HT1080 (cell line): ENCODE results near the gene CCNE1. TPM values are rescaled to one million over a fixed set of nuclear protein-coding genes. Genes with fewer than 3 reads are reported as not detected.

ENCODE experiments used
- DNase-seq: peaks from one replicate; pipeline ENCODE4 v3.0.0-alpha.2; 2015; ENCODE audit warnings: low read depth
- total RNA-seq: library from RNA; depleted of rRNA; stranded (reverse); fragments of >200 nt; shearing (Covaris generic); gene quantifications from 2 replicates; pipeline ENCODE4 v1.2.3, GENCODE V29; 2014

The CCNE1 gene
- total RNA-seq, 1 experiment from 2014 or later = 10.8 TPM

GRCh38 chr19:29842471-29843179, 30.8 kb downstream of the CCNE1 start:
- no peak for DNase-seq

GRCh38 chr19:29843180-29844051, 31.6 kb downstream of the CCNE1 start:
- DNase-seq = no peak

- DNase-seq = peak; percentile 83
Observed at GRCh38 chr19:29844891-29845573, 33.2 kb downstream of the CCNE1 start.

- DNase-seq = peak; percentile 29
Observed at GRCh38 chr19:29845574-29846176, 33.9 kb downstream of the CCNE1 start.

GRCh38 chr19:29849208-29849607, 37.4 kb downstream of the CCNE1 start:
- DNase-seq = no peak

GRCh38 chr19:29850482-29850881, 38.7 kb downstream of the CCNE1 start:
- DNase-seq = no peak

GRCh38 chr19:29851769-29852521, 40.2 kb downstream of the CCNE1 start:
- no peak for DNase-seq

GRCh38 chr19:29854033-29854432, 42.2 kb downstream of the CCNE1 start:
- no peak for DNase-seq

GRCh38 chr19:29855087-29855486, 43.3 kb downstream of the CCNE1 start:
- no peak for DNase-seq

- no peak for DNase-seq
Observed at GRCh38 chr19:29855741-29856500, 44.1 kb downstream of the CCNE1 start.

GRCh38 chr19:29858000-29858596, 46.3 kb downstream of the CCNE1 start:
- no peak for DNase-seq

- DNase-seq = no peak
Observed at GRCh38 chr19:29858621-29859020, 46.8 kb downstream of the CCNE1 start.

GRCh38 chr19:29860492-29860891, 48.7 kb downstream of the CCNE1 start:
- DNase-seq = peak; percentile 45

- no peak for DNase-seq
Observed at GRCh38 chr19:29861574-29861973, 49.8 kb downstream of the CCNE1 start.

- DNase-seq = no peak
Observed at GRCh38 chr19:29866011-29866410, 54.2 kb downstream of the CCNE1 start.

- DNase-seq = no peak
Observed at GRCh38 chr19:29867984-29868383, 56.2 kb downstream of the CCNE1 start.

- no peak for DNase-seq
Observed at GRCh38 chr19:29871143-29871542, 59.4 kb downstream of the CCNE1 start.

GRCh38 chr19:29872224-29872731, 60.5 kb downstream of the CCNE1 start:
- no peak for DNase-seq

- DNase-seq = peak; percentile 16
Observed at GRCh38 chr19:29873024-29873800, 61.4 kb downstream of the CCNE1 start.
